Lung (tissue), 12 donors: Measurements from ENCODE around the gene ACSL1. TPM values are rescaled to one million over a fixed set of nuclear protein-coding genes. Genes with fewer than 3 reads are reported as not detected.
A peak's percentile ranks its signal among the peaks of the same experiment; 100 is the strongest.

Experiments
- ATAC-seq: fragments of 200-7000 bp; cut with Tn5 transposase; one replicate; pipeline ENCODE4 v1.9.1; 2020; ENCODE audit warnings: moderate number of reproducible peaks; ENCODE audit not compliant: insufficient read depth, low FRiP score
- DNase-seq, 3 donors: peaks; one replicate each; pipeline ENCODE4 v3.0.0-alpha.2; 2013 to 2017
- H3K27ac ChIP-seq, 2 donors: one replicate each; pipeline ENCODE4 v1.5.1; 2013; ENCODE audit warnings: mild to moderate bottlenecking in 2 of 2, moderate library complexity in 2 of 2, control low read depth in 1 of 2, inconsistent platforms in 1 of 2, low read depth in 1 of 2, low read length in 1 of 2
- H3K27me3 ChIP-seq, 3 donors: one replicate each; pipeline ENCODE4 v1.5.1; 2013; ENCODE audit warnings: low read length in 2 of 3; ENCODE audit not compliant: control insufficient read depth in 3 of 3, insufficient read depth in 3 of 3
- H3K36me3 ChIP-seq, 4 donors: one replicate each; pipeline ENCODE4 v1.5.1; 2013; ENCODE audit warnings: low read length in 4 of 4, mild to moderate bottlenecking in 1 of 4, moderate library complexity in 1 of 4; ENCODE audit not compliant: control insufficient read depth in 4 of 4, insufficient read depth in 4 of 4
- H3K4me1 ChIP-seq, 5 donors: one replicate each; pipeline ENCODE4 v1.5.1; 2013; ENCODE audit warnings: low read length in 5 of 5, mild to moderate bottlenecking in 2 of 5, moderate library complexity in 1 of 5; ENCODE audit not compliant: control insufficient read depth in 5 of 5, insufficient read depth in 5 of 5
- H3K4me3 ChIP-seq: one replicate; pipeline ENCODE4 v1.5.1; 2013; ENCODE audit warnings: mild to moderate bottlenecking, control low read depth, moderate library complexity
- H3K9ac ChIP-seq, 2 donors: one replicate each; pipeline ENCODE4 v1.5.1; 2013; ENCODE audit warnings: low read length in 2 of 2, control low read depth in 1 of 2; ENCODE audit not compliant: insufficient read depth in 1 of 2
- H3K9me3 ChIP-seq, 4 donors: one replicate each; pipeline ENCODE4 v1.5.1; 2013; ENCODE audit warnings: low read length in 3 of 4, mild to moderate bottlenecking in 1 of 4, moderate library complexity in 1 of 4; ENCODE audit not compliant: control insufficient read depth in 4 of 4, insufficient read depth in 3 of 4
- WGBS, 2 donors: extraction: QIAGEN DNeasy Blood & Tissue Kit; methylation state at CpG; one replicate each; pipeline ENCODE4 v1.1.7; 2013; 5-methylcytosine and 5-hydroxymethylcytosine counted together
- polyA plus RNA-seq, 2 donors: library from polyadenylated mRNA; stranded (reverse); fragments of 200-250 nt; gene quantifications; one replicate each; pipeline ENCODE4 v1.2.1, GENCODE V29; 2013
- total RNA-seq, 2 donors: library from RNA; depleted of rRNA in 1 of 2; stranded (reverse); fragments of >200 nt in 1 of 2; gene quantifications; one replicate each; pipeline ENCODE4 v1.2.1, GENCODE V29; 2014 to 2021
- TF ChIP-seq, protein P1 (sequence below): IDR thresholded peaks from 2 replicates; pipeline ENCODE4 v1.5.1; 2012; ENCODE audit warnings: mild to moderate bottlenecking; ENCODE audit errors: control extremely low read depth, extremely low read depth
- donor health status: control.
- donor health status: control.
- donor health status: Bipolar disorder and iron deficiency.
- donor health status: healthy.
- donor health status: DM: yes; HTN: yes; CAD: no.

The ACSL1 gene
- total and polyA plus RNA-seq, 4 donors: 89.5 to 731 (median 188) TPM

DNA sequence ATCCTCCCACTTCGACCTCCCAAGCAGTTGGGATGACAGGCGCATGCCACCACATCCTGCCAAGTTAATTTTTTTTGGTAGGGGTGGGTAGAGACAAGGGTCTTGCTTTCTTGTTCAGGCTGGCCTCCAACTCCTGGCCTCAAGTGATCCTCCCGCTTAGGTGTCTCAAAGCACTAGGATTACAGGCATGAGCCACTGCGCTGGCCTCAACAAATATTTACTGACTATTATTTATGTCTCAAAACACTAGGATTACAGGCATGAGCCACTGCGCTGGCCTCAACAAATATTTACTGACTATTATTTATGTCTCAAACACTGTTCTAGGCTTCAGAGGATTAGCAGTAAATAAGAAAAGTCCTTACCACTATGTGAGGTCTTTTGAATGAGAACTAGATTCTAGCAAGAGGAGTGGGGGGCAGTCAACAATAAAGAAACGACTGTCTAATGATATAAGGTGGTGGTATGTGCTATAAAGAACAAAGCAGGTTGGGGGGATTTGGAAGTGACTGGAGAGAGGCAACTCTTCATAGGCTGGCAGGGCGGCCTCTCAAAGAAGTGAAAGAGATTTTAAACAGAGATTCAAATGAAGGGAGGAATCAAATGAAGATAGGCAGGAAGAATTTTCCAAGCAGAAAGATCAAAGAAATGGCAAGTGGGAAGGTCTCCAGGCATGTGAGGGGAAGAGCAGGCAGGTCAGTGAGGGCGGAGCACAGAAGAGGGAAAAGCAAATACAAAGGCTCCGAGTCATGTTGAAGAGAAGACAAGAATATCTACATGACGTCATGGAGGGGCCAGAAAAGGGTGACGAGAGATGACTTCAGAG, 12.7 kb upstream of the ACSL1 start:
- no peak overlapping the region for H3K9ac ChIP-seq
- DNase-seq: peak in 1 of 3 donors; percentile 29

GRCh38 chr4:184836613-184837012, 10.8 kb upstream of the ACSL1 start:
- DNase-seq: no peak
- Histone ChIP-seq H3K27me3 (peaks cover 0 to 2% (median 0%) of the 10 kb centered on the region in 3 donors), H3K4me3 (no peak overlapping the region), H3K9me3 (no peaks in the 10 kb centered on the region), H3K27ac (no peak overlapping the region), H3K9ac (no peak overlapping the region), H3K4me1 (peaks cover 0 to 2% (median 0%) of the 10 kb centered on the region in 5 donors), H3K36me3 (no peaks in the 10 kb centered on the region)
- no peak for ATAC-seq
- TF ChIP-seq, protein P1, sequence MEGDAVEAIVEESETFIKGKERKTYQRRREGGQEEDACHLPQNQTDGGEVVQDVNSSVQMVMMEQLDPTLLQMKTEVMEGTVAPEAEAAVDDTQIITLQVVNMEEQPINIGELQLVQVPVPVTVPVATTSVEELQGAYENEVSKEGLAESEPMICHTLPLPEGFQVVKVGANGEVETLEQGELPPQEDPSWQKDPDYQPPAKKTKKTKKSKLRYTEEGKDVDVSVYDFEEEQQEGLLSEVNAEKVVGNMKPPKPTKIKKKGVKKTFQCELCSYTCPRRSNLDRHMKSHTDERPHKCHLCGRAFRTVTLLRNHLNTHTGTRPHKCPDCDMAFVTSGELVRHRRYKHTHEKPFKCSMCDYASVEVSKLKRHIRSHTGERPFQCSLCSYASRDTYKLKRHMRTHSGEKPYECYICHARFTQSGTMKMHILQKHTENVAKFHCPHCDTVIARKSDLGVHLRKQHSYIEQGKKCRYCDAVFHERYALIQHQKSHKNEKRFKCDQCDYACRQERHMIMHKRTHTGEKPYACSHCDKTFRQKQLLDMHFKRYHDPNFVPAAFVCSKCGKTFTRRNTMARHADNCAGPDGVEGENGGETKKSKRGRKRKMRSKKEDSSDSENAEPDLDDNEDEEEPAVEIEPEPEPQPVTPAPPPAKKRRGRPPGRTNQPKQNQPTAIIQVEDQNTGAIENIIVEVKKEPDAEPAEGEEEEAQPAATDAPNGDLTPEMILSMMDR: no peak
- 94 to 97% methylated on average over 5 of the region's 5 CpGs for WGBS, 2 donors

More for the DNA sequence above, 12.7 kb upstream of the ACSL1 start:
- H3K9me3 ChIP-seq: no peaks in the 10 kb centered on the region
- H3K4me3 ChIP-seq: no peak overlapping the region
- TF ChIP-seq, protein P1: no peak
- WGBS, 2 donors: 70 to 80% methylated on average over 11 of the region's 11 CpGs
- ATAC-seq: no peak
- H3K4me1 ChIP-seq: no peaks in the 10 kb centered on the region
- no peaks in the 10 kb centered on the region for H3K36me3 ChIP-seq
- H3K27me3 ChIP-seq: peaks cover 0 to 2% (median 0%) of the 10 kb centered on the region in 3 donors
- no peak overlapping the region for H3K27ac ChIP-seq

DNA sequence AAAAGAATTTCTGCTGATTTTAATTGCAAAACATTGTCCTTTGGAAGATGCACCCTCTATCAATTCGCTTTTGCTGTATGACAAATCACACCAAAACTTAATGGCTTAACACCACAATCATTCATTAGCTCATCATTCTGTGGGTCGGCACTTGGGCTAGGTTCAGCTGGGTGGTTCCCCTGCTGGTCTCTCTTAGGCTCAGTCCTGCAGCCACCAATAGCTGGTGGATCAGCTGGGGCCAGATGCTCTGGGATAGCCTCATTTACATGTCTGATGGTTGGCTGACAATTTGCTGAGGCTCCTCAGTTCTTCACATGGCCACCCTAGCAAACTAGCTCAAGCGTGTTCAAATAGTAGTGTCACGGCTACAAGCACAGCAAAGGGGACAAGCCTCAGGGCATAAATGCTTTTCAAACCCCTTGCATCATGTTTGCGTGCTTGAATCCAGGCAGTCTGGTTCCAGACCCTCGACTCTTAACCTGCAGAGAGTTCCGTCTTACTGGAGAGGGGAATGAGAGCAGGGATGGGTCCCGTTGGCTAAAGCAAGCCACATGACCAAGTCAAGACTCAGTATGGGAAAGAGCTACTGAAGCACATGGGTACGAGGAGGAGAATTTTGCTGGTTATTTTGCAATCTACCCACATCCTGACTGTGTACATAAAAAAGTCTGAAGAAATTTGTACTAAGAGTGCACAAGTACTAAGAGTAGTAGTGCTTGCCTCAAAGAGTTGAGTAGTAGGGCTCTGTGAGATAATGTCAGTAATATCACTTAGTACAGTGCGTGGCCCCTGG, 7.5 kb upstream of the ACSL1 start:
- no peak overlapping the region for H3K9ac ChIP-seq
- H3K4me1 ChIP-seq: peaks cover 0 to 2% (median 0%) of the 10 kb centered on the region in 5 donors
- H3K27ac ChIP-seq: peak overlapping the region in 1 of 2 donors; percentile 44
- H3K4me3 ChIP-seq: no peak overlapping the region
- TF ChIP-seq, protein P1: no peak
- WGBS, 2 donors: 50 to 63% methylated on average over 10 of the region's 10 CpGs
- ATAC-seq (no peak), DNase-seq (no peak)
- no peaks in the 10 kb centered on the region for H3K36me3 ChIP-seq
- peaks cover 0 to 2% (median 0%) of the 10 kb centered on the region in 3 donors for H3K27me3 ChIP-seq
- H3K9me3 ChIP-seq: no peaks in the 10 kb centered on the region
